HG03196 (cell line): ENCODE measurements around the gene CACNA2D1.

Experiments used
- ATAC-seq: cut with Tn5 transposase; IDR thresholded peaks from one replicate; pipeline ENCODE4 v1.9.1; 2021; ENCODE audit not compliant: unreplicated experiment

Gene CACNA2D1

GRCh38 chr7:82289152-82289535, 154.4 kb downstream of the CACNA2D1 start:
- ATAC-seq, result no peak

GRCh38 chr7:82286798-82287140, 156.8 kb downstream of the CACNA2D1 start:
- ATAC-seq, result no peak

GRCh38 chr7:82286096-82286797, 157.3 kb downstream of the CACNA2D1 start:
- no peak for ATAC-seq

GRCh38 chr7:82284936-82285519, 158.5 kb downstream of the CACNA2D1 start:
- ATAC-seq, result no peak

- no peak for ATAC-seq
These were observed 168.2 kb downstream of the CACNA2D1 start for GRCh38 chr7:82275342-82275741.

GRCh38 chr7:82274681-82275080, 168.9 kb downstream of the CACNA2D1 start:
- no peak for ATAC-seq

- ATAC-seq, result no peak
These were observed 169.7 kb downstream of the CACNA2D1 start for GRCh38 chr7:82273886-82274285.

- ATAC-seq, result no peak
These were observed 172.7 kb downstream of the CACNA2D1 start for GRCh38 chr7:82270870-82271269.

GRCh38 chr7:82268632-82269031, 174.9 kb downstream of the CACNA2D1 start:
- ATAC-seq, result no peak

- no peak for ATAC-seq
These were observed 177.5 kb downstream of the CACNA2D1 start for GRCh38 chr7:82266081-82266480.

- ATAC-seq, result no peak
These were observed 178.7 kb downstream of the CACNA2D1 start for GRCh38 chr7:82264783-82265305.

GRCh38 chr7:82263920-82264782, 179.4 kb downstream of the CACNA2D1 start:
- no peak for ATAC-seq

GRCh38 chr7:82258181-82258580, 185.4 kb downstream of the CACNA2D1 start:
- ATAC-seq, result no peak

- no peak for ATAC-seq
These were observed 186.4 kb downstream of the CACNA2D1 start for GRCh38 chr7:82257118-82257695.

- no peak for ATAC-seq
These were observed 187.9 kb downstream of the CACNA2D1 start for GRCh38 chr7:82255706-82256105.

- ATAC-seq, result no peak
These were observed 193.0 kb downstream of the CACNA2D1 start for GRCh38 chr7:82250598-82250997.

GRCh38 chr7:82249979-82250378, 193.6 kb downstream of the CACNA2D1 start:
- no peak for ATAC-seq

GRCh38 chr7:82247814-82248433, 195.7 kb downstream of the CACNA2D1 start:
- ATAC-seq, result no peak

GRCh38 chr7:82244947-82245517, 198.5 kb downstream of the CACNA2D1 start:
- ATAC-seq, result no peak

GRCh38 chr7:82241356-82241755, 202.2 kb downstream of the CACNA2D1 start:
- no peak for ATAC-seq

GRCh38 chr7:82235713-82236112, 207.9 kb downstream of the CACNA2D1 start:
- no peak for ATAC-seq
